A673 (cell line): Measurements from ENCODE around the gene TMBIM1.

Source experiments
- CTCF ChIP-seq: fragments of 300-800, 200-600 bp; sonication (generic); conservative IDR thresholded peaks from 2 replicates; pipeline ENCODE4 v1.5.1; 2017; ENCODE audit warnings: low read depth, mild to moderate bottlenecking, antibody characterized with exemption, low read length, moderate library complexity, mixed read lengths
- EZH2 ChIP-seq: fragments of 200-600 bp; sonication (generic); IDR thresholded peaks from 2 replicates; pipeline ENCODE4 v1.6.1; 2017; ENCODE audit warnings: borderline replicate concordance, low read depth, mild to moderate bottlenecking, mixed read lengths, antibody characterized with exemption, low read length; ENCODE audit not compliant: poor library complexity, severe bottlenecking

- TF ChIP-seq CTCF (no peak), EZH2 (no peak)
These were observed 39.6 kb downstream of the TMBIM1 start for GRCh38 chr2:218252509-218253231.
